ENCODE data around the gene ECT2. TPM values are rescaled to one million over a fixed set of nuclear protein-coding genes. Genes with fewer than 3 reads are reported as not detected.

ECT2 gene
- total RNA-seq, 4 donors from 2014 or later = 4.1 to 23.3 (median 13.2) TPM

DNA sequence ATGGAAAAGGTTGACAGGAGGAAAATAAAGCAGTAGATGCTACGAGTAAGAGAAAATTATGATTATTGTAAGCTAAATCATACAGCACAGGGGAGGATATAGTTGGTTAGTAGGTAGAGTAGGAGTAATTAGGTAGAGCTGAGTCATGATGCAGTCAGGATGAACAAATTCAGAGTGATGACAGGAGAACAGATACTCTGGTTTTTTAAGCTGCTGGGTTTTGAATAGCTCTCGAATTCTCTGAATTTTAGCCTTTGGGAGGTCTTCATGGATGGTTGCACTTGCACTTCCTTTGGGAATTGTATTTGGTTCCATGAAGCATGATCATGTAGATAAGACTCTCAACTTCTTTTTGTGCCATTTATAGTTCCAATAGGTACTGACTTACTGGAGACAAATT lies 96.2 kb downstream of the ECT2 start:
- in situ Hi-C loops (cut with MboI; ENCODE audit: low pct_ligation_motif_present in 1 of 4, low pct_unique_long_range_greater_than_20kb in 1 of 4, low sequenced_read_pairs in 3 of 4) = no loop called here
- no peaks in the 10 kb centered on the region for H3K9me3 ChIP-seq
- 80 to 81% methylated on average over 2 of the region's 2 CpGs for WGBS, 2 donors (ENCODE audit: low coverage in 1 of 2)
- no peak for TF ChIP-seq CTCF (IDR thresholded peaks at IDR 0.05)
- TF ChIP-seq EP300 (IDR thresholded peaks at IDR 0.05; ENCODE audit: low read depth) = no peak
- H3K27ac ChIP-seq = no peak overlapping the region
- H3K27me3 ChIP-seq = no peaks in the 10 kb centered on the region
- H3K4me3 ChIP-seq = no peak overlapping the region
- DNase-seq = no peak
- no peaks in the 10 kb centered on the region for H3K36me3 ChIP-seq
- H3K4me1 ChIP-seq = no peaks in the 10 kb centered on the region
- intact Hi-C loops (cut with DNase I; ENCODE audit: low total_unique reads) = no loop called here

- Histone ChIP-seq H3K4me1 (no peaks in the 10 kb centered on the region), H3K27me3 (no peaks in the 10 kb centered on the region), H3K9me3 (no peaks in the 10 kb centered on the region), H3K4me3 (no peak overlapping the region), H3K27ac (no peak overlapping the region), H3K36me3 (no peaks in the 10 kb centered on the region)
- TF ChIP-seq POLR2A (IDR thresholded peaks at IDR 0.05) (no peak), CTCF (IDR thresholded peaks at IDR 0.05) (no peak), EP300 (IDR thresholded peaks at IDR 0.05; ENCODE audit: low read depth) (no peak), POLR2AphosphoS5 (IDR thresholded peaks at IDR 0.05) (no peak)
- intact Hi-C loops (cut with DNase I; ENCODE audit: low total_unique reads) = no loop called here
- in situ Hi-C loops (cut with MboI; ENCODE audit: low pct_ligation_motif_present in 1 of 4, low pct_unique_long_range_greater_than_20kb in 1 of 4, low sequenced_read_pairs in 3 of 4) = no loop called here
- no peak for DNase-seq
Measured at GRCh38 chr3:172847292-172847691, 96.8 kb downstream of the ECT2 start.

DNA sequence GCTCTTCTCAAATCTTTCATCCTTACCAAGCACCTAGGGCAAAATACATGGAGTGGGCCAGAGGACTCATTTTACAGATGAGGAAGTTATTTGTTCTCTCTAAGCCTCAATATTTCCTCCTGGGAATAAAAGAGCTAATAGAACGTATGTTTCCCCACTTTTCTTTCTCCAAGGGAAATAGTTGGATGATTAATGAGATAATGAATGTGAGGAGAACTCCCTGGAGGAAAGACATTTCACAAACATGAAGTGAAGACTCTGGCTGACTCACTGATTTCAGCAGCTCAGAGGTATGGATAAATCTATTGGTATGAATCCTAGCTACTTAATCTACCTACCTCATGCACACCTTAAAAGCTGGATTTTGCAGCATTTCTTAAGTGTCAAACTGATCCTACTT lies 98.4 kb downstream of the ECT2 start:
- 43 to 58% methylated on average over 1 of the region's 1 CpG for WGBS, 2 donors (ENCODE audit: low coverage in 1 of 2)
- Histone ChIP-seq H3K36me3 (no peaks in the 10 kb centered on the region), H3K9me3 (no peaks in the 10 kb centered on the region), H3K27ac (no peak overlapping the region), H3K27me3 (no peaks in the 10 kb centered on the region), H3K4me1 (no peaks in the 10 kb centered on the region), H3K4me3 (no peak overlapping the region)
- TF ChIP-seq POLR2AphosphoS5 (IDR thresholded peaks at IDR 0.05) (no peak), POLR2A (IDR thresholded peaks at IDR 0.05) (no peak), CTCF (IDR thresholded peaks at IDR 0.05) (no peak), EP300 (IDR thresholded peaks at IDR 0.05; ENCODE audit: low read depth) (no peak)
- intact Hi-C loops (cut with DNase I; ENCODE audit: low total_unique reads) (no loop called here), in situ Hi-C loops (cut with MboI; ENCODE audit: low pct_ligation_motif_present in 1 of 4, low pct_unique_long_range_greater_than_20kb in 1 of 4, low sequenced_read_pairs in 3 of 4) (no loop called here)
- no peak for DNase-seq

GRCh38 chr3:172853005-172853404 lies 102.5 kb downstream of the ECT2 start:
- WGBS, 2 donors (ENCODE audit: low coverage in 1 of 2) = 86 to 100% methylated on average over 1 of the region's 1 CpG
- intact Hi-C loops (cut with DNase I; ENCODE audit: low total_unique reads) = no loop called here
- in situ Hi-C loops (cut with MboI; ENCODE audit: low pct_ligation_motif_present in 1 of 4, low pct_unique_long_range_greater_than_20kb in 1 of 4, low sequenced_read_pairs in 3 of 4) = no loop called here
- DNase-seq = no peak
- Histone ChIP-seq H3K27me3 (no peaks in the 10 kb centered on the region), H3K27ac (no peak overlapping the region), H3K9me3 (no peaks in the 10 kb centered on the region), H3K36me3 (no peaks in the 10 kb centered on the region), H3K4me3 (no peak overlapping the region), H3K4me1 (no peaks in the 10 kb centered on the region)
- TF ChIP-seq EP300 (IDR thresholded peaks at IDR 0.05; ENCODE audit: low read depth) (no peak), POLR2AphosphoS5 (IDR thresholded peaks at IDR 0.05) (no peak), POLR2A (IDR thresholded peaks at IDR 0.05) (no peak), CTCF (IDR thresholded peaks at IDR 0.05) (no peak)

Data from transverse colon (tissue), 4 donors.